ENCODE results near the gene LIPC. TPM values are rescaled to one million over a fixed set of nuclear protein-coding genes. Genes with fewer than 3 reads are reported as not detected.

Gene LIPC
- total and polyA plus RNA-seq, 4 donors: 0.17 to 0.99 (median 0.62) TPM

DNA sequence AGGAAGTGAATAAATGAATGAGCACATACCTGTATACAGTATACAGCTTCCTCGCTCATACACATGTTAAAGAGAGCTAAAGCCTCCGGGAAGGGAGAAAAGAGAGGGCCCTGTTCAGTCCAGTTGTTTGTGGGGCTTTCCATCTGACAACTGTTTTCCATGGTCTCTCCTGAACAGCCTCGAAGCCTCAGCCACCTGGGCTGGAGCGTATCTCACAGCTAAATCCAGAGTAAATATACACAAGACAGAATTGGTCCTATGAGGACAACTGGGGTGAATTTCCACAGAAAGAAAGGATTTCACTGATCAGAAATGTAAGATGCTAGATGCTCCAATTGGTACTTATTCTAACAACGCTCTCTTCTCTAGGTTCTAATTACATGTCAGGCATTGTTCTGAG is 103.5 kb downstream of the LIPC start:
- WGBS (ENCODE audit: insufficient coverage): no CpG with 5 or more reads among the region's 5 CpGs
- DNase-seq (ENCODE audit: low read depth in 4 of 6, low spot score in 6 of 6): no peak
- Histone ChIP-seq H3K27me3 (ENCODE audit: control insufficient read depth, insufficient read depth, low read length) (no peaks in the 10 kb centered on the region), H3K27ac (ENCODE audit: low read depth, low read length) (no peak overlapping the region), H3K4me1 (ENCODE audit: control insufficient read depth, insufficient read depth, low read length) (no peaks in the 10 kb centered on the region), H3K36me3 (ENCODE audit: control insufficient read depth, insufficient read depth, low read length) (no peaks in the 10 kb centered on the region), H3K9me3 (ENCODE audit: control insufficient read depth, insufficient read depth, low read length) (no peaks in the 10 kb centered on the region), H3K4me3 (ENCODE audit: low read depth, low read length) (no peak overlapping the region)

DNA sequence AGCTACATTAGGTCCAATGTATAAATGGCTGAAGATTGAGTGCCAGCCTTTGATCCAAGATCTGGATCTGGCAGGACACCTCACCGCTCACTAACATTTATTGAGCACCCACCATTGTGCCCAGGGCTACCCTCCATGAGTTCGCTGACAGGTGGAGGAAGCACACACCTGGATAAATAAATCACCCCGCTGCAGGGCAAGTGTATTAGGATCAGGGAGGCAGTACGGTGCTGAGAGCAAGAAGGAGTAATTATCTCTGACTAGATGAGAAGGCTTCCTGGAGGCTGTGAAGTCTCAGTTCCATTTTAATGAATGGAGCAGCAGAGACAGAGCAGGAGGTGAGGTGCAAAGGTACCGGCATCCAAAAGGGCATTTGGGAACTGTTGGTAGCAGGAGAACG is 104.1 kb downstream of the LIPC start:
- no peaks in the 10 kb centered on the region for H3K36me3 ChIP-seq (ENCODE audit: control insufficient read depth, insufficient read depth, low read length)
- no peaks in the 10 kb centered on the region for H3K9me3 ChIP-seq (ENCODE audit: control insufficient read depth, insufficient read depth, low read length)
- H3K27ac ChIP-seq (ENCODE audit: low read depth, low read length): no peak overlapping the region
- no peaks in the 10 kb centered on the region for H3K27me3 ChIP-seq (ENCODE audit: control insufficient read depth, insufficient read depth, low read length)
- no peak for DNase-seq (ENCODE audit: low read depth in 4 of 6, low spot score in 6 of 6)
- WGBS (ENCODE audit: insufficient coverage): 87% methylated on average over 5 of the region's 6 CpGs
- H3K4me1 ChIP-seq (ENCODE audit: control insufficient read depth, insufficient read depth, low read length): no peaks in the 10 kb centered on the region
- H3K4me3 ChIP-seq (ENCODE audit: low read depth, low read length): no peak overlapping the region

GRCh38 chr15:58536414-58536813 is 104.6 kb downstream of the LIPC start:
- no peak overlapping the region for H3K4me3 ChIP-seq (ENCODE audit: low read depth, low read length)
- no peaks in the 10 kb centered on the region for H3K9me3 ChIP-seq (ENCODE audit: control insufficient read depth, insufficient read depth, low read length)
- H3K36me3 ChIP-seq (ENCODE audit: control insufficient read depth, insufficient read depth, low read length): no peaks in the 10 kb centered on the region
- WGBS (ENCODE audit: insufficient coverage): 88% methylated on average over 3 of the region's 4 CpGs
- DNase-seq (ENCODE audit: low read depth in 4 of 6, low spot score in 6 of 6): no peak
- no peaks in the 10 kb centered on the region for H3K4me1 ChIP-seq (ENCODE audit: control insufficient read depth, insufficient read depth, low read length)
- no peak overlapping the region for H3K27ac ChIP-seq (ENCODE audit: low read depth, low read length)
- no peaks in the 10 kb centered on the region for H3K27me3 ChIP-seq (ENCODE audit: control insufficient read depth, insufficient read depth, low read length)

DNA sequence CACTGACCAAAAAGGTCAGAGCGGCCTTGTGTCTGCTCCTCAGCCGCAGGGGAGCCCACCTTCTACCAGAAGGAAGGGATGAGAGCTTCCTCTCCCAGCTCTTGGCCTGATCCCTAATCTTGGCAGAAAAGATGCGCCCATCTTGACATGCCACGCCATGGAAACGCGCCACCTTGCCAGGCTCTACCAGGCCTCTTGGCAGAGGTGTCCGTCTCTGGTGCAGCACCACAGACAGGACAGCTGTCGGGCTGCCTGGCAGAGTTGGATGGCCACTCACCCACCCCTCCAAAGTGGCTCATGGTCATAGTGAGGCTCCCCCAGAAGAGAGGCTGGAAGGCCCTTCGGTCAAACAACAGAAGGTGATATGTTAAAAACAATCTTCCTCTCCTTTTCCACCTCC is 105.2 kb downstream of the LIPC start:
- WGBS (ENCODE audit: insufficient coverage): 95% methylated on average over 7 of the region's 9 CpGs

DNA sequence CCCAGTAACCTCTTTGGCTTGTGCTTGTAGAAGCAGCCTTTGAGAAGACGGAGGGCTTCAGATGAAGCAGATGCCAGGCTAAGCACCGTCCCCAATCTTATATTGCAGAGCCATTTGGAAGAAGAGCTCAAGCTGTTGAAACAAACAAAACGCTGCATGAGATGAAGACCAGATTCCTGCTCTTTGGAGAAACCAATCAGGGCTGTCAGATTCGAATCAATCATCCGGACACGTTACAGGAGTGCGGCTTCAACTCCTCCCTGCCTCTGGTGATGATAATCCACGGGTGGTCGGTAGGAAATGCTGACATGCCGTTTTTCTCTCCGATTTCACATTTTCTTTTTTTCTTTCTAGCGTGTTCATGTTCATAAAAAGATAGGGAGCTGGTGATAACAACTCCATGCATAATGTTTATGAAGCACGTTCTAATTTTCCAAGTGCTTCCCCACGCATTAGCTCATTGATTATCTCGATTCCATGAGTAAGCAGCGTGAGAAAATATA is 106.5 kb downstream of the LIPC start:
- 92% methylated on average over 4 of the region's 16 CpGs for WGBS (ENCODE audit: insufficient coverage)
- no peaks in the 10 kb centered on the region for H3K4me1 ChIP-seq (ENCODE audit: control insufficient read depth, insufficient read depth, low read length)
- DNase-seq (ENCODE audit: low read depth in 4 of 6, low spot score in 6 of 6): peak in 1 of 6 donors; percentile 45

More for the DNA sequence above, 105.2 kb downstream of the LIPC start:
- DNase-seq (ENCODE audit: low read depth in 4 of 6, low spot score in 6 of 6): no peak
- no peaks in the 10 kb centered on the region for H3K9me3 ChIP-seq (ENCODE audit: control insufficient read depth, insufficient read depth, low read length)
- no peak overlapping the region for H3K4me3 ChIP-seq (ENCODE audit: low read depth, low read length)
- H3K36me3 ChIP-seq (ENCODE audit: control insufficient read depth, insufficient read depth, low read length): no peaks in the 10 kb centered on the region
- no peaks in the 10 kb centered on the region for H3K4me1 ChIP-seq (ENCODE audit: control insufficient read depth, insufficient read depth, low read length)
- no peak overlapping the region for H3K27ac ChIP-seq (ENCODE audit: low read depth, low read length)
- no peaks in the 10 kb centered on the region for H3K27me3 ChIP-seq (ENCODE audit: control insufficient read depth, insufficient read depth, low read length)

DNA sequence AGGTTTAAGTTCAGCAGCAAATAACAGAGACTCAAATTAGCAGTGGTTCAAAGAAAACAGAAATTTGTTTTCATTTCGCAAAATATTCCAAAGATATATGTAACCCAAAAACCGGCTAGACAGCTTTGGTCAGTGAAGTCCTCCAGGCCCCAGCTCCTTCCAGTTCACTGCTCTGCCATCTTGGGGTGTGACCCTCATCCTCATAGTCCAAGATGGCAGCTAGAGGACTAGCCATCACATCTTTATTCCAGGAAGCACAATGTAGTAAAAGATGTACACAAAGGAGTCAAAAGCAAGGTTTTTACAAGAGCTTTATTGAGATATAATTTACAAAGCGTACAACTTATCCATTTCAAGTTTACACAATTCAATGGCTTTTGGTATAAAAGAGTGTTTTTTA is 107.1 kb downstream of the LIPC start:
- no peak overlapping the region for H3K4me3 ChIP-seq (ENCODE audit: low read depth, low read length)
- no peak for DNase-seq (ENCODE audit: low read depth in 4 of 6, low spot score in 6 of 6)
- H3K27me3 ChIP-seq (ENCODE audit: control insufficient read depth, insufficient read depth, low read length): no peaks in the 10 kb centered on the region
- H3K36me3 ChIP-seq (ENCODE audit: control insufficient read depth, insufficient read depth, low read length): no peaks in the 10 kb centered on the region
- no peaks in the 10 kb centered on the region for H3K4me1 ChIP-seq (ENCODE audit: control insufficient read depth, insufficient read depth, low read length)
- no peak overlapping the region for H3K27ac ChIP-seq (ENCODE audit: low read depth, low read length)
- no peaks in the 10 kb centered on the region for H3K9me3 ChIP-seq (ENCODE audit: control insufficient read depth, insufficient read depth, low read length)
- 100% methylated on average over 2 of the region's 3 CpGs for WGBS (ENCODE audit: insufficient coverage)

More for the DNA sequence above, 106.5 kb downstream of the LIPC start:
- H3K27me3 ChIP-seq (ENCODE audit: control insufficient read depth, insufficient read depth, low read length): no peaks in the 10 kb centered on the region
- no peak overlapping the region for H3K4me3 ChIP-seq (ENCODE audit: low read depth, low read length)
- no peaks in the 10 kb centered on the region for H3K36me3 ChIP-seq (ENCODE audit: control insufficient read depth, insufficient read depth, low read length)
- H3K27ac ChIP-seq (ENCODE audit: low read depth, low read length): no peak overlapping the region
- no peaks in the 10 kb centered on the region for H3K9me3 ChIP-seq (ENCODE audit: control insufficient read depth, insufficient read depth, low read length)

GRCh38 chr15:58539548-58539947 is 107.8 kb downstream of the LIPC start:
- no peaks in the 10 kb centered on the region for H3K27me3 ChIP-seq (ENCODE audit: control insufficient read depth, insufficient read depth, low read length)
- no peaks in the 10 kb centered on the region for H3K9me3 ChIP-seq (ENCODE audit: control insufficient read depth, insufficient read depth, low read length)
- H3K4me1 ChIP-seq (ENCODE audit: control insufficient read depth, insufficient read depth, low read length): no peaks in the 10 kb centered on the region
- 47% methylated on average over 1 of the region's 1 CpG for WGBS (ENCODE audit: insufficient coverage)
- H3K27ac ChIP-seq (ENCODE audit: low read depth, low read length): no peak overlapping the region
- no peak overlapping the region for H3K4me3 ChIP-seq (ENCODE audit: low read depth, low read length)
- H3K36me3 ChIP-seq (ENCODE audit: control insufficient read depth, insufficient read depth, low read length): no peaks in the 10 kb centered on the region
- DNase-seq (ENCODE audit: low read depth in 4 of 6, low spot score in 6 of 6): no peak

DNA sequence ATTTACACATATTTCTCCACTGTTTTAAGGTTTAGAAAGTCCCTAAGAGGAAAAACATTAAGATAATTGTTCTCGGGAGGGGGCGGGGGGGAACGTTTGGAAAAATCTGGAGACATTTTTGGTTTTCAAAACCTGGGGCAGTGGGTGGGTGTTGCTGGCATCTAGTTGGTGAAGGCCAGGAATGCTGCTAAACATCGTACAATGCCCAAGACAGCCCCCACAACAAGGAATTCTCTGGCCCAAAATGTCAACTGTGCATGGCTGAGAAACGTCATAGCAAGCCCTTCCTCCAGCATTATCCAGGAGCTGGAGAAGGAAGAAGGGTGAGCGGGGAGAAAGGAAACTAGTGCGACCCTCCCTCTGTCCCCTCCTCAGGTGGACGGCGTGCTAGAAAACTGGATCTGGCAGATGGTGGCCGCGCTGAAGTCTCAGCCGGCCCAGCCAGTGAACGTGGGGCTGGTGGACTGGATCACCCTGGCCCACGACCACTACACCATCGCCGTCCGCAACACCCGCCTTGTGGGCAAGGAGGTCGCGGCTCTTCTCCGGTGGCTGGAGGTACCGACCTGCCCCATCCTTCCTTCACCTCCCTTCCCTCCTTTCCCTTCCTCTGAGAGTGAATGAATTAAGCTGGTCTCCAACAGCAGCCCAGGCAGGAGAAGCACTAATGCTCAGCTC is 109.8 kb downstream of the LIPC start:
- Histone ChIP-seq H3K36me3 (ENCODE audit: control insufficient read depth, insufficient read depth, low read length) (no peaks in the 10 kb centered on the region), H3K9me3 (ENCODE audit: control insufficient read depth, insufficient read depth, low read length) (no peaks in the 10 kb centered on the region), H3K4me1 (ENCODE audit: control insufficient read depth, insufficient read depth, low read length) (no peaks in the 10 kb centered on the region), H3K27ac (ENCODE audit: low read depth, low read length) (no peak overlapping the region), H3K27me3 (ENCODE audit: control insufficient read depth, insufficient read depth, low read length) (no peaks in the 10 kb centered on the region), H3K4me3 (ENCODE audit: low read depth, low read length) (no peak overlapping the region)
- WGBS (ENCODE audit: insufficient coverage): 93% methylated on average over 15 of the region's 22 CpGs
- no peak for DNase-seq (ENCODE audit: low read depth in 4 of 6, low spot score in 6 of 6)

GRCh38 chr15:58543664-58544335 is 112.0 kb downstream of the LIPC start:
- Histone ChIP-seq H3K4me1 (ENCODE audit: control insufficient read depth, insufficient read depth, low read length) (no peaks in the 10 kb centered on the region), H3K27me3 (ENCODE audit: control insufficient read depth, insufficient read depth, low read length) (no peaks in the 10 kb centered on the region), H3K9me3 (ENCODE audit: control insufficient read depth, insufficient read depth, low read length) (no peaks in the 10 kb centered on the region), H3K4me3 (ENCODE audit: low read depth, low read length) (no peak overlapping the region), H3K27ac (ENCODE audit: low read depth, low read length) (no peak overlapping the region), H3K36me3 (ENCODE audit: control insufficient read depth, insufficient read depth, low read length) (no peaks in the 10 kb centered on the region)
- WGBS (ENCODE audit: insufficient coverage): 83% methylated on average over 5 of the region's 17 CpGs
- DNase-seq (ENCODE audit: low read depth in 4 of 6, low spot score in 6 of 6): no peak

DNA sequence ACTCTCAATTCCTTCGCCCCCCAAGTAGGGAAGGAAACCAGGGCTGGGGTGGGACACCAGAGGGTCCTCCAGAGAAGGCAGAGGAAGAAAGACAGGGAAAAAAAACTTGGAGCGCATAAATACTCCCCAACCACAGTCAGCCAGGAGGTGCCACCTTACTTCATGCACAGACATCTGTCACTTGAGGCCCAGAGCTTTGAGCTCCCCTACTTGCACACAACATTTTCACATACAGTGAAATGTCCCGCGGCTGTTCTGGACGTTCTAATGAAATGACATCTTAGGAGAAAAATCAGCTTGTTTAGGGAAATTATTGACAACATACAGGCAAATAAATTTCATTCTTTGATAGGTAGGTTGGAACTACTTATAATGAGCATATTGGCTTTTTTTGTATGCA is 113.0 kb downstream of the LIPC start:
- H3K4me1 ChIP-seq (ENCODE audit: control insufficient read depth, insufficient read depth, low read length): peaks cover 5% of the 10 kb centered on the region
- H3K27me3 ChIP-seq (ENCODE audit: control insufficient read depth, insufficient read depth, low read length): no peaks in the 10 kb centered on the region
- 100% methylated on average over 1 of the region's 5 CpGs for WGBS (ENCODE audit: insufficient coverage)
- no peaks in the 10 kb centered on the region for H3K9me3 ChIP-seq (ENCODE audit: control insufficient read depth, insufficient read depth, low read length)
- DNase-seq (ENCODE audit: low read depth in 4 of 6, low spot score in 6 of 6): peak in 1 of 6 donors; percentile 39
- no peak overlapping the region for H3K27ac ChIP-seq (ENCODE audit: low read depth, low read length)
- no peak overlapping the region for H3K4me3 ChIP-seq (ENCODE audit: low read depth, low read length)
- no peaks in the 10 kb centered on the region for H3K36me3 ChIP-seq (ENCODE audit: control insufficient read depth, insufficient read depth, low read length)

All from spinal cord (tissue), 10 donors.